ENCODE results near the gene TRAF3.

Gene TRAF3

DNA sequence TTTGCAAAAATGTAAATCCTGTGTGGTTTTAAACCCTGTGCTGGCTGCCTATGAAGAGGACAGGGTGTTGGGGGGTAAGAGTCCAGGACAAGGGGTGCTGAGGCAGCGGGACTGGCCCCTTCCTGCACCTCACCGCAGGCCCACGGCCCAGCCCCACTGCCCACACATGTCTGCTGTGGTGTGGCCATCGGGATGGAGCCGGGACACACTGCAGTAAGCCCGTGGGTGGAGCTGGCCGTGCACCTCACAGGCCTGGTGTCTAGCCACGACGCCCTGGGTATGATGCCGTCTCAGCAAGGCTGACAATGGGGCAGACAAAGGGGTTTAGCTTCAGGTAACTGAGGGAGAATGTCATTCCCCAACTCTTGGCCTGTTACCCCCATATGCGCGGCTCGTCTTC is 164.8 kb downstream of the TRAF3 start:
- Histone ChIP-seq H3K4me3 (ENCODE audit: insufficient read length, low read depth) (no peak overlapping the region), H3K4me1 (ENCODE audit: insufficient read depth, insufficient read length) (no peaks in the 10 kb centered on the region), H3K9me3 (ENCODE audit: insufficient read depth, low read length) (no peaks in the 10 kb centered on the region), H3K36me3 (ENCODE audit: insufficient read depth, insufficient read length, low read length) (peaks cover 79% of the 10 kb centered on the region), H3K27me3 (ENCODE audit: insufficient read depth, insufficient read length) (no peaks in the 10 kb centered on the region), H3K9ac (ENCODE audit: insufficient read length, low read depth) (no peak overlapping the region)
- no peak for DNase-seq (ENCODE audit: low read depth, low spot score)
- TF ChIP-seq SUZ12 (IDR thresholded peaks at IDR 0.05; ENCODE audit: extremely low read depth, insufficient read depth, insufficient read length) (no peak), ZNF274 (IDR thresholded peaks at IDR 0.05; ENCODE audit: low read depth, low read length) (no peak), YY1 (IDR thresholded peaks at IDR 0.05; ENCODE audit: insufficient read depth, insufficient read length) (no peak)

GRCh38 chr14:102943454-102943853 is 166.2 kb downstream of the TRAF3 start:
- Histone ChIP-seq H3K27me3 (ENCODE audit: insufficient read depth, insufficient read length) (no peaks in the 10 kb centered on the region), H3K4me3 (ENCODE audit: insufficient read length, low read depth) (no peak overlapping the region), H3K4me1 (ENCODE audit: insufficient read depth, insufficient read length) (no peaks in the 10 kb centered on the region), H3K9me3 (ENCODE audit: insufficient read depth, low read length) (no peaks in the 10 kb centered on the region), H3K9ac (ENCODE audit: insufficient read length, low read depth) (no peak overlapping the region), H3K36me3 (ENCODE audit: insufficient read depth, insufficient read length, low read length) (peaks cover 77% of the 10 kb centered on the region)
- TF ChIP-seq SUZ12 (IDR thresholded peaks at IDR 0.05; ENCODE audit: extremely low read depth, insufficient read depth, insufficient read length), result no peak
- no peak for TF ChIP-seq YY1 (IDR thresholded peaks at IDR 0.05; ENCODE audit: insufficient read depth, insufficient read length)
- no peak for TF ChIP-seq ZNF274 (IDR thresholded peaks at IDR 0.05; ENCODE audit: low read depth, low read length)
- no peak for DNase-seq (ENCODE audit: low read depth, low spot score)

DNA sequence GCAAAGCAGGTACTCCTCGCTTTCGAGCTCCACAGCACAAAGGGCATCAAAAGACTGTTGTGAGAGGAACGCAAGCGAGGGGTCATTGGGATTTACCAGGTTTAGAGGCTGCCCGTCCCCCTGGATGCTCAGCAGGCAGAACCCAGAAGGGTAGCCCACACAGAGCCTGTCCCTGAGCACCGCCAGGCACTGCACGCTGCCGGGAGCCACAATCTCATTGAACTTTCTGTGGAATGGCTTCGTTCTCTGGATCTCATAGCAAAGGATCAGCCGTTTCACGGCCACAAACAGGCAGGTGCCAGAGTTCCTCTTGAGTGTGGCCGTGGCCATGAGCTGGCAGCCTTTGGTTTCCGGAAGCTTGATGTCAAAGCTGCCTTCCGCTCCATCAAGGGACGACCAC is 166.7 kb downstream of the TRAF3 start:
- no peaks in the 10 kb centered on the region for H3K27me3 ChIP-seq (ENCODE audit: insufficient read depth, insufficient read length)
- H3K4me1 ChIP-seq (ENCODE audit: insufficient read depth, insufficient read length), result no peaks in the 10 kb centered on the region
- H3K9ac ChIP-seq (ENCODE audit: insufficient read length, low read depth), result no peak overlapping the region
- no peaks in the 10 kb centered on the region for H3K9me3 ChIP-seq (ENCODE audit: insufficient read depth, low read length)
- TF ChIP-seq YY1 (IDR thresholded peaks at IDR 0.05; ENCODE audit: insufficient read depth, insufficient read length), result no peak
- TF ChIP-seq ZNF274 (IDR thresholded peaks at IDR 0.05; ENCODE audit: low read depth, low read length), result no peak
- TF ChIP-seq SUZ12 (IDR thresholded peaks at IDR 0.05; ENCODE audit: extremely low read depth, insufficient read depth, insufficient read length), result no peak
- no peak overlapping the region for H3K4me3 ChIP-seq (ENCODE audit: insufficient read length, low read depth)
- peaks cover 81% of the 10 kb centered on the region for H3K36me3 ChIP-seq (ENCODE audit: insufficient read depth, insufficient read length, low read length)
- DNase-seq (ENCODE audit: low read depth, low spot score), result no peak

- Histone ChIP-seq H3K27me3 (ENCODE audit: insufficient read depth, insufficient read length) (no peaks in the 10 kb centered on the region), H3K4me1 (ENCODE audit: insufficient read depth, insufficient read length) (no peaks in the 10 kb centered on the region), H3K36me3 (ENCODE audit: insufficient read depth, insufficient read length, low read length) (peaks cover 82% of the 10 kb centered on the region), H3K9ac (ENCODE audit: insufficient read length, low read depth) (no peak overlapping the region), H3K9me3 (ENCODE audit: insufficient read depth, low read length) (no peaks in the 10 kb centered on the region), H3K4me3 (ENCODE audit: insufficient read length, low read depth) (no peak overlapping the region)
- DNase-seq (ENCODE audit: low read depth, low spot score), result no peak
- TF ChIP-seq ZNF274 (IDR thresholded peaks at IDR 0.05; ENCODE audit: low read depth, low read length), result no peak
- TF ChIP-seq YY1 (IDR thresholded peaks at IDR 0.05; ENCODE audit: insufficient read depth, insufficient read length), result no peak
- TF ChIP-seq SUZ12 (IDR thresholded peaks at IDR 0.05; ENCODE audit: extremely low read depth, insufficient read depth, insufficient read length), result no peak
These were observed 167.4 kb downstream of the TRAF3 start for GRCh38 chr14:102944448-102945330.

- Histone ChIP-seq H3K4me3 (ENCODE audit: insufficient read length, low read depth) (no peak overlapping the region), H3K36me3 (ENCODE audit: insufficient read depth, insufficient read length, low read length) (peaks cover 81% of the 10 kb centered on the region), H3K4me1 (ENCODE audit: insufficient read depth, insufficient read length) (no peaks in the 10 kb centered on the region), H3K27me3 (ENCODE audit: insufficient read depth, insufficient read length) (no peaks in the 10 kb centered on the region), H3K9ac (ENCODE audit: insufficient read length, low read depth) (no peak overlapping the region), H3K9me3 (ENCODE audit: insufficient read depth, low read length) (no peaks in the 10 kb centered on the region)
- no peak for TF ChIP-seq ZNF274 (IDR thresholded peaks at IDR 0.05; ENCODE audit: low read depth, low read length)
- TF ChIP-seq SUZ12 (IDR thresholded peaks at IDR 0.05; ENCODE audit: extremely low read depth, insufficient read depth, insufficient read length), result no peak
- TF ChIP-seq YY1 (IDR thresholded peaks at IDR 0.05; ENCODE audit: insufficient read depth, insufficient read length), result no peak
- no peak for DNase-seq (ENCODE audit: low read depth, low spot score)
These were observed 168.3 kb downstream of the TRAF3 start for GRCh38 chr14:102945346-102946130.

DNA sequence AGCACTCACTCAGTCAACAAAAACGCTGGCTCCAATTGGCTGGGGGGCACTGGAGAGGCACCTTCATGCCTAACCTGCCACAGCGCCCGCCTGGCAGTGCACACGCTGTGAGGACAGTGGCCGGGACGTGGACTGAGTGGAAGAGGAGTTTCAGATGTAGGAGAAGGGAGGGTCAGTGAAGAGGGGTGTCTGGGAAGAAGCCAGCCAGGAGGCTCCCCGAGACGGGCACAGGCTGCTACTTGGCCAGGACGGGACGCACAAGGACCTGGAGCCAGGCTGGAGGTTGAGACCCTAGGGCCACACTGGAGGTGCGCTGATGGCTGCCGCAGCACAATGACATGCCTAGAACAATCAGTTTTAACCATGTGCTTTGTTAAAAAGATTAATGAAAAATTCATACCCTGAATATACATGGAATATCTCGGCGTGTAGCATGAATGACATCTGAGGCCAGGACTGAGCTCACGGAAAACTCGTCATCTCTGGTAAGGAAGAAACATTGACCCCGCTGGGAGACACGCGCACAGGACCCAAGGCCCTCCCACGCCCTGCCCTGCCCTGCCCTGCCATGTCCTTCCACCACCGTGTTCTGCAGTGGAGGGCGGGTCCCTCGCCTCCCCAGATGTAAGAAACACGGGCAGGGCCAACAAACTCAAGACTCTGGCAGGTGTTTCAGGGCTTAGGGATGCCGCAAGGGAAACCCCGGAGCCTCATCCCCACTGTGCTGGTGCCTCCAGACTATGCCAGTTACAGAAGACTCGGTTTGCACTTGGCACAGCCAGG is 170.3 kb downstream of the TRAF3 start:
- peaks cover 80% of the 10 kb centered on the region for H3K36me3 ChIP-seq (ENCODE audit: insufficient read depth, insufficient read length, low read length)
- no peak for DNase-seq (ENCODE audit: low read depth, low spot score)

More for the DNA sequence above, 170.3 kb downstream of the TRAF3 start:
- Histone ChIP-seq H3K4me1 (ENCODE audit: insufficient read depth, insufficient read length) (no peaks in the 10 kb centered on the region), H3K9me3 (ENCODE audit: insufficient read depth, low read length) (no peaks in the 10 kb centered on the region), H3K9ac (ENCODE audit: insufficient read length, low read depth) (no peak overlapping the region), H3K4me3 (ENCODE audit: insufficient read length, low read depth) (no peak overlapping the region), H3K27me3 (ENCODE audit: insufficient read depth, insufficient read length) (no peaks in the 10 kb centered on the region)
- no peak for TF ChIP-seq SUZ12 (IDR thresholded peaks at IDR 0.05; ENCODE audit: extremely low read depth, insufficient read depth, insufficient read length)
- TF ChIP-seq ZNF274 (IDR thresholded peaks at IDR 0.05; ENCODE audit: low read depth, low read length), result no peak
- no peak for TF ChIP-seq YY1 (IDR thresholded peaks at IDR 0.05; ENCODE audit: insufficient read depth, insufficient read length)

Data from NT2/D1 (cell line).